ENCODE results near the gene EIF4B. TPM values are rescaled to one million over a fixed set of nuclear protein-coding genes. Genes with fewer than 3 reads are reported as not detected.

EIF4B gene
- polyA plus RNA-seq, 1 experiment, result 296 TPM

DNA sequence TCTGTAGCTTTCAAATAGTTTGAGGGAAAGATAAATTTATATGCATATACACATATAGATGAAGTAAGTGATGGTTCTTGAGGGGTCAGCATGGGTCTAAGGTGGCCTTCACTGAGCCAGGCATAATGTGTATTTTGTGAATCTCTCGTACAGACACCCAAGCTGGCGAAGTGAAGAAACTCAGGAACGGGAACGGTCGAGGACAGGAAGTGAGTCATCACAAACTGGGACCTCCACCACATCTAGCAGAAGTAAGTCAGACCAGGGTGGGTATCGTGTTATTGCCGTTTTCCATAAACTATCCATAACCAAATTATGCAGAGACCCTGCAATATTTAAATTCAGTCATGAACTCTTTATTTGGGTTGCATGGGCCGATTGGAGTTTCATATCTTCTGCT, 28.2 kb downstream of the EIF4B start:
- ChIA-PET CTCF (interaction anchor here (1.8 kb wide), 1 partner anchor 31 kb away, joined by 5 read pairs; no protein-coding TSS in a partner anchor), POLR2A (no interaction called here)
- DNase-seq (ENCODE audit: low read depth), result no peak
- Histone ChIP-seq H3K4me3 (ENCODE audit: low read depth, low read length) (no peak overlapping the region), H3K27me3 (ENCODE audit: control insufficient read depth, insufficient read depth, low read length) (no peaks in the 10 kb centered on the region), H3K36me3 (ENCODE audit: control insufficient read depth, insufficient read depth, low read length) (peaks cover 33% of the 10 kb centered on the region)
- TF ChIP-seq, protein P1, sequence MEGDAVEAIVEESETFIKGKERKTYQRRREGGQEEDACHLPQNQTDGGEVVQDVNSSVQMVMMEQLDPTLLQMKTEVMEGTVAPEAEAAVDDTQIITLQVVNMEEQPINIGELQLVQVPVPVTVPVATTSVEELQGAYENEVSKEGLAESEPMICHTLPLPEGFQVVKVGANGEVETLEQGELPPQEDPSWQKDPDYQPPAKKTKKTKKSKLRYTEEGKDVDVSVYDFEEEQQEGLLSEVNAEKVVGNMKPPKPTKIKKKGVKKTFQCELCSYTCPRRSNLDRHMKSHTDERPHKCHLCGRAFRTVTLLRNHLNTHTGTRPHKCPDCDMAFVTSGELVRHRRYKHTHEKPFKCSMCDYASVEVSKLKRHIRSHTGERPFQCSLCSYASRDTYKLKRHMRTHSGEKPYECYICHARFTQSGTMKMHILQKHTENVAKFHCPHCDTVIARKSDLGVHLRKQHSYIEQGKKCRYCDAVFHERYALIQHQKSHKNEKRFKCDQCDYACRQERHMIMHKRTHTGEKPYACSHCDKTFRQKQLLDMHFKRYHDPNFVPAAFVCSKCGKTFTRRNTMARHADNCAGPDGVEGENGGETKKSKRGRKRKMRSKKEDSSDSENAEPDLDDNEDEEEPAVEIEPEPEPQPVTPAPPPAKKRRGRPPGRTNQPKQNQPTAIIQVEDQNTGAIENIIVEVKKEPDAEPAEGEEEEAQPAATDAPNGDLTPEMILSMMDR (IDR thresholded peaks at IDR 0.05; ENCODE audit: insufficient read depth, low read depth, low read length), result no peak

GRCh38 chr12:53036802-53037201, 30.5 kb downstream of the EIF4B start:
- TF ChIP-seq, protein P1 (IDR thresholded peaks at IDR 0.05; ENCODE audit: insufficient read depth, low read depth, low read length), result no peak
- DNase-seq (ENCODE audit: low read depth), result no peak
- ChIA-PET CTCF (interaction anchor here (0.9 to 3.8 kb wide), 4 partner anchors 8 to 29 kb away, joined by 4 to 24 read pairs (median 13); partner anchors contain the start of gene TNS2), POLR2A (no interaction called here)
- H3K36me3 ChIP-seq (ENCODE audit: control insufficient read depth, insufficient read depth, low read length), result peaks cover 31% of the 10 kb centered on the region
- no peaks in the 10 kb centered on the region for H3K27me3 ChIP-seq (ENCODE audit: control insufficient read depth, insufficient read depth, low read length)
- no peak overlapping the region for H3K4me3 ChIP-seq (ENCODE audit: low read depth, low read length)

GRCh38 chr12:53039851-53040250, 33.6 kb downstream of the EIF4B start:
- H3K27me3 ChIP-seq (ENCODE audit: control insufficient read depth, insufficient read depth, low read length), result no peaks in the 10 kb centered on the region
- no peak for DNase-seq (ENCODE audit: low read depth)
- H3K36me3 ChIP-seq (ENCODE audit: control insufficient read depth, insufficient read depth, low read length), result peaks cover 19% of the 10 kb centered on the region
- H3K4me3 ChIP-seq (ENCODE audit: low read depth, low read length), result no peak overlapping the region
- CTCF ChIA-PET, result interaction anchor here (1.0 to 3.1 kb wide), 5 partner anchors 12 to 155 kb away, joined by 3 to 18 read pairs (median 4); no protein-coding TSS in a partner anchor
- POLR2A ChIA-PET, result no interaction called here
- TF ChIP-seq, protein P1 (IDR thresholded peaks at IDR 0.05; ENCODE audit: insufficient read depth, low read depth, low read length), result no peak

- ChIA-PET CTCF (interaction anchor here (1.0 to 16.5 kb wide), 4 partner anchors 11 to 155 kb away, joined by 3 to 285 read pairs (median 12); no protein-coding TSS in a partner anchor), POLR2A (no interaction called here)
- H3K4me3 ChIP-seq (ENCODE audit: low read depth, low read length), result no peak overlapping the region
- TF ChIP-seq, protein P1 (IDR thresholded peaks at IDR 0.05; ENCODE audit: insufficient read depth, low read depth, low read length), result no peak
- peaks cover 8% of the 10 kb centered on the region for H3K36me3 ChIP-seq (ENCODE audit: control insufficient read depth, insufficient read depth, low read length)
- DNase-seq (ENCODE audit: low read depth), result no peak
- no peaks in the 10 kb centered on the region for H3K27me3 ChIP-seq (ENCODE audit: control insufficient read depth, insufficient read depth, low read length)
Observed at GRCh38 chr12:53042607-53043454, 36.6 kb downstream of the EIF4B start.

DNA sequence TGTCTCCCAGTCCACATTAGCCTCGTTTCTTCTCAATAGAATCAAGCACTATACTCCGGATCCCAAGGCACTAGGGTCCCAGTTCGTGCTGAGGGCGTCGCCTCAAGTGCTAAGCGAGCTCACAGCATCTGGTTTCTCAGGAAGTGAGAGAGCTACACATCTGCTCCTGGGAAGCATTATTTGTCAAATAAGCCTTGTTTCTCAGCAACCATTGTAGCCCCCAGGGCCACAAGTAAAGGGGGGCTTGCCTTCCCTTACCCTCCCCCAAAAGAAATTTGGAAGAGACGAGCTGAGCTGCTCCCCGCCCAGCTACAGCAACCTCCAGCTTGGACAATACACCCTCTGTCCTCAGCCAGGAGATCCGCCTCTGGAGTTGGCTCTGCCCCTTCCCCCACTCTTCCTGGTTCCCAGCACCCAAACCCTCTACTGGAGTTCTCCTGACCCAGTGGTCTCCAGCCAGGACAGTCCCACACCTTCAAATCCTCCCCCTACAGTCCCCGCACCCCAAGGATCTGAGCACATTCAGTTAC, 37.9 kb downstream of the EIF4B start:
- POLR2A ChIA-PET, result interaction anchor here (0.6 kb wide), 1 partner anchor 301 kb away, joined by 5 read pairs; no protein-coding TSS in a partner anchor
- Histone ChIP-seq H3K36me3 (ENCODE audit: control insufficient read depth, insufficient read depth, low read length) (peaks cover 5% of the 10 kb centered on the region), H3K4me3 (ENCODE audit: low read depth, low read length) (no peak overlapping the region), H3K27me3 (ENCODE audit: control insufficient read depth, insufficient read depth, low read length) (no peaks in the 10 kb centered on the region)
- CTCF ChIA-PET, result interaction anchor here (1.1 to 16.5 kb wide), 5 partner anchors 10 to 55 kb away, joined by 3 to 285 read pairs (median 8); partner anchors contain the start of gene IGFBP6
- no peak for DNase-seq (ENCODE audit: low read depth)
- TF ChIP-seq, protein P1 (IDR thresholded peaks at IDR 0.05; ENCODE audit: insufficient read depth, low read depth, low read length), result no peak

All from BJ (cell line).